GM18508 (cell line): ENCODE results near the gene MECP2.

ENCODE experiments used
- ATAC-seq: cut with Tn5 transposase; IDR thresholded peaks from one replicate; pipeline ENCODE4 v1.9.1; 2021; ENCODE audit warnings: moderate number of reproducible peaks; ENCODE audit not compliant: insufficient read depth, unreplicated experiment

Gene MECP2

GRCh38 chrX:154039577-154039976, 57.9 kb downstream of the MECP2 start:
- no peak for ATAC-seq

DNA sequence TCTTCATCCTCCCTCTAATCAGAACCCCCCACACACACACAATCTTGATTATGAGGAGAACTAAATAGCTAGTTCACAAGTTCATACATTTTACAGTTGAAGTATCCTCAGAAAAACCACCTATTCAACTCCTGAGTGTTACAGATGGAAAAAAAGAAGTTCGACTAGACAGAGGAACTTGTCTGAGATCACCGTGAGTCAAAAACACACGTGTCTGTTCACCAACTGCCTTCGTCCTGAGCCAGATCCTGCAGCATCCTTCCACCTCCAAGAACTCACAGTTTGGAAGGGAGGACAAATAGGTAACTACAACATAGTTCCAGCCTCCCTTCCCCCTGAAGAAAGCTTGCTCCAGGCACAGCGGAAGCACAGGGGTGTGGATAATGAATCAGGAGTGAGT, 58.9 kb downstream of the MECP2 start:
- ATAC-seq, result no peak

DNA sequence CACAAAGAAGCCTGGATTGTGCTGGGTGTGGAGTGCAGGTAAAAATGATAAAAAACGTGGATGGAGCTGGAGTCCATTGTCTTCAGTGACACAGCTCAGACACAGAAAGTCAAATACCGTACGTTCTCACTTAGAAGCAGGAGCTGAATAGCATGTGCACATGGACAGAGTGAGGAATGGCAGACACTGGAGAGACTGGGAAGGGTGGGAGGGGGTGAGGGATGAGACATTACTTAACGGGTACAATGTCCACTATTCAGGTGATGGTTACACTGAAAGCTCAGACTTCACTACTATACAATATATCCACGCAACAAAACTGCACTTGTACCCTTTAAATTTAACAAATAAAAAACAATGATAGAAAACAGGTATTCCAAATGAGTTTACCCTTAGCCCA, 59.8 kb downstream of the MECP2 start:
- no peak for ATAC-seq

DNA sequence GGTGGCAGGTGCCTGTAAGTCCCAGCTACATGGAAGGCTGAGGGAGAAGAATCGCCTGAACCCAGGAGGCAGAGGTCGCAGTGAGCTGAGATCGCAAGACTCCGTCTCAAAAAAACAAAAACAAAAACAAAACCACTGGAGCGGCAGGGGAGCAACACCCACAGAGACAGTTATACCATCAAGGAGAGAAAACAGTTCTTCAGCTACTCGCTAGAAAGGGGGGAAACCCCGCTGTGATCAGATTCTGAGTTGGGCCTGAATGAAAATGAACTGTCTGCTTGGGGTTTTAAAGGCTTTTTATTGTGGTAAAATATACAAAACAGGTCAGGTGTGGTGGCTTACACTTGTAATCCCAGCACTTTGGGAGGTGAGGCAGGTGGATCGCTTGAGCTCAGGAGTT, 61.0 kb downstream of the MECP2 start:
- no peak for ATAC-seq

GRCh38 chrX:154033848-154034247, 63.7 kb downstream of the MECP2 start:
- no peak for ATAC-seq

- ATAC-seq, result no peak
Measured at GRCh38 chrX:154032653-154033052, 64.9 kb downstream of the MECP2 start.

GRCh38 chrX:154032160-154032559, 65.4 kb downstream of the MECP2 start:
- ATAC-seq, result no peak

DNA sequence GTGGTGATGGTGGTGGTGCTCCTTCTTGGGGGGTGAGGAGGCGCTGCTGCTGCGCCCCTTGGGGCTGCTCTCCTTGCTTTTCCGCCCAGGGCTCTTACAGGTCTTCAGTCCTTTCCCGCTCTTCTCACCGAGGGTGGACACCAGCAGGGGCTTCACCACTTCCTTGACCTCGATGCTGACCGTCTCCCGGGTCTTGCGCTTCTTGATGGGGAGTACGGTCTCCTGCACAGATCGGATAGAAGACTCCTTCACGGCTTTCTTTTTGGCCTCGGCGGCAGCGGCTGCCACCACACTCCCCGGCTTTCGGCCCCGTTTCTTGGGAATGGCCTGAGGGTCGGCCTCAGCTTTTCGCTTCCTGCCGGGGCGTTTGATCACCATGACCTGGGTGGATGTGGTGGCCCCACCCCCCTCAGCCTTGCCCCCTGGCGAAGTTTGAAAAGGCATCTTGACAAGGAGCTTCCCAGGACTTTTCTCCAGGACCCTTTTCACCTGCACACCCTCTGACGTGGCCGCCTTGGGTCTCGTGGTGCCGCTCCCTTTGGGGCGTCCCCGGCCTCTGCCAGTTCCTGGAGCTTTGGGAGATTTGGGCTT, 66.7 kb downstream of the MECP2 start:
- no peak for ATAC-seq

GRCh38 chrX:154030266-154030665, 67.3 kb downstream of the MECP2 start:
- no peak for ATAC-seq

DNA sequence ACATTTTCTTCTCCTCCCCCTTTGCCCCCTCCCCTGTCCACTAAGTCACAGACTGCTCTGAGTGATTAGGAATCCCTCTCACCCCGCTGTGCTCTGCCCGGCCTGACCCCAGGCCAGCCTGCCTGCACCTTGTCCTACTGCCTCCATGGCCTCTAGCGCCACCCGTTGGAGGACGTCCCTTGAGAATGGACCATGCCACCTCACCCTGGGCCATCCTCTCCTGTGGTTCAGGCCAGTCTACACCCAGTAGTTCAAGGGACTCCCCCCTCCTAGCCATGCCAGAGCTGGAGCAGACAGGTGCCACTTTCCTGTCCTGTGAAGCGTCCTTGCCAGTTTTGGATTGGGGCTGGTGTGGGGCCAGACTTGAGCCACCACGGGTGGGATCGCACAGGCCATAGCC, 68.1 kb downstream of the MECP2 start:
- no peak for ATAC-seq

DNA sequence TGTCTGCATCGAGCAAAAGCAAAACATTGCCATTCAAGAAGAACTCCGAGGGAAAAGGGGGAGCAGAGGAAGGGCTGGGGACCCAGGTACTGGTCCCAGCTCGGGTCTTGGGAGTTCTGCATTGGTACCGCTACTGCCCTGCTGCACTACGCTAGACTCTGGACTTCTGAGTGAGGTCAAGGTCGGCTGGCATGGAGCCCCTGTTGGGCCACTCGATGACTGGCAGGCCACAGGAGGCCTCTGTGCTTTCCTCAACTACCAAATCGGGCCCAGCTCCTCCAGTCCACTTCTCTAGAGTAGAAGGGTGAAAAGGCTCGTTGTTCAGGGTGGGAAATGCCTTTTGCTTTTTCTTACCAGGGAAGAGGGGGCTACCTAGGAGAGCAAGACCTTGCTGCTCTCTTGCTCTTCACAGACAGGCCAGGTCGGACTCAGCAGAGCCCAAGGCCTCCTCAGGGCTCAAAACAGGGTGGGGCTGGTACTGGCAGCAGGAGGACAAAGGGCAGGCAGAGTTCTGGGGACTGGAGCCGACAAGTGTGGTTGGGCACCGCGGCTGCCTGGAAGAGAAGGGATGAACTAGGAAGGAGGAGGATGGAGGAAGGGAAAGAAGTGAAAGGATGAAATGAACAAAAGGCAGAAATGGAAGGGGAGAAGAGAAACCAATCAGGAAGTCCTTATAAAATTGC, 68.9 kb downstream of the MECP2 start:
- ATAC-seq, result no peak

GRCh38 chrX:154027986-154028385, 69.5 kb downstream of the MECP2 start:
- ATAC-seq, result no peak

- ATAC-seq, result no peak
Measured at GRCh38 chrX:154027022-154027402, 70.5 kb downstream of the MECP2 start.

- no peak for ATAC-seq
Measured at GRCh38 chrX:154026136-154027021, 71.1 kb downstream of the MECP2 start.

DNA sequence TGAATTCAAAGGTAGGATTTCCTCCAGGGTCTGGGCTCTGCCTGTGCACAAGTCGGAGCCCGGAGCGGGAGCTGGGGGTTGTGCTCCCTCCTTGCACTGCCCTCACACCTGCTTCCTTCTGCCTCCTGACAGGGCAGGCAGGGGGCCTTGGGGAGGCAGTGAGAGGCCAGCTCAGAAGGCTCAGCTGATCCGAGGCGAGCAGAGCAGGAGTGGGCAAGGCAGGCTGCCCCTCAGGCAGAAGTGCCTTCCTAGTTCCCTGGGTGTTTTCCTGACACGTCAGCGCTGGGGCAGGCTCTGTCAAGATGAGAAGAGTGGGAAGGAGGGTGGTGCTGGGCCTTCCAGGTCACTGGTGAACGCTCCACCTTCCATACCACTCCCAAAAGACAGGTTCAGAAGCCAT, 72.3 kb downstream of the MECP2 start:
- ATAC-seq, result no peak

- ATAC-seq, result no peak
Measured at GRCh38 chrX:154024271-154024670, 73.2 kb downstream of the MECP2 start.

- ATAC-seq, result no peak
Measured at GRCh38 chrX:154023276-154024000, 74.1 kb downstream of the MECP2 start.

DNA sequence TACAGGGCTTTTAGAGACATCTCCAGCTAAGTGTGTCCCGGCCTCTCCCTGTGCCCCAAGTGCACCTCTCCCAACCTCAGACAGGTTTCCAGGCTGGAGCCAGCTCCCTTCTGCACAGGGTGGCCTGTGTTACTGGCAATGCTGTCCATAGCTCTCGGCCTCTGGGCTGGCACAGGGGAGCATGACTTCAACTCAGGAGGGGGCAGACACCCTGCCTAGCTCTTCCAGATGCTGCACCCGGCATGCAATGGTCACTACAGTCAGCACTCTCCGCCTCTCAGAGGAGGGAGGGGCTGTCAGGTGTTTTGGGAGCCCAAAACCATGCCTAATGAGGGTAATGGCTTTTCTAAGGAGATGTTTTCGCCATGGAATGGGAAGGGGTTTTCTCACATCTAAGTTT, 75.4 kb downstream of the MECP2 start:
- ATAC-seq, result no peak

DNA sequence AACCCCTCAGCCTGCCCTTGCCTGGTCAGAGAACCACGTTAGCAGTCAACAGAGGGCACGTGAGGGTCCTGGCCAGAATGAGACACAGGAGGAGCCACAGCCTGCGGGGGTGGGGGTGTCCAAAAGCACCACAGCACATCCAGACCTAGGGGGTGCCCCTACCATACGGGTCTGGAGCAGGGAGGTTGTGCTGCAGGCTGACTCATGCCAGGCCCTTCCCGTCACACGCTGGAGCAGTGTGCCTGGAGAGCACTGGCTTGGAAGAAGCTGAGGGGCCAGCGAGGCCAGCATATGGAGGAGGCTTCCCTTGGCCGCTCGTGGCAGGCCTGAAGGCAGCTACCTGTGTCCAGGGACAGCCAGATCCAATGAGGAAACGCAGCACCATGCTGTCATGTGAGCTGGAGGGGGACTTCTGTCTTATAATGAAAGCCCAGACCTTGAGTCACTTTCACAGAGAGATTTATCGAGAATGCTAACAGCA, 76.3 kb downstream of the MECP2 start:
- ATAC-seq, result no peak

DNA sequence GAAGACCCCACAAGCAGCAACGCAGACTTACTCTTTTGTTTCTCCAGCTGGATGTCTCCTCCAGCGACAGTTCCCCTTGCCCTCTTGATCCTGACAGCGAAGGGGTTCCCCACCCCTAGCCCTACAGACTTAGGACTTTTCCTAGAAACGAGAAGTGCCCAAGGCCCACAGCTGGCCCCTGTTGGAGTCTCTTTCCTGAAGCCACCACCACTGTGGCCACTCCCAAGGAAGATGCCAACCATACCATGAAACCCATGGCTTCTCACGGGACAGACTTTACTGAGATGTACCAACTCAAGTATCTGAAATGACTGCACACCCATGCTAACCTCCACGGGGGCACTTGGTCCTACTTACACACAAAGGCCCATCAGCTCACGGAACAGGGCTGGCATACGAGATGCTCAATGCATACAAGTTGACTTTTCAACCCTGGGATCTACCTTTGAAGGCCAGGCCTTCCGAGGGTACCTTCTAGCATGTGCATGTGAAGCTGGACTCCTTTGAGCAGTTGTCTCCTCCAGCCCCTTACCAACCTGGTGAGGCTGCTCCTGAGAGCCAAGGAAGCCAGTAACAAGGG, 76.9 kb downstream of the MECP2 start:
- ATAC-seq, result no peak
